OCI-LY1 (cell line): Measurements from ENCODE around the gene C2orf72.

Experiments used
- EZH2 ChIP-seq: fragments of 200-600 bp; sonication (generic), shearing (Covaris generic); IDR thresholded peaks from 2 replicates; pipeline ENCODE4 v1.8.0; 2017; ENCODE audit warnings: borderline replicate concordance, mixed run types, mild to moderate bottlenecking, antibody characterized with exemption, low read length, moderate library complexity, mixed read lengths
- TF ChIP-seq, protein P1 (sequence below): fragments of 200-600 bp; sonication (generic), shearing (Covaris generic); IDR thresholded peaks from 2 replicates; pipeline ENCODE4 v1.5.1; 2017; ENCODE audit warnings: mild to moderate bottlenecking, antibody characterized with exemption, low read length, moderate library complexity, mixed read lengths

DNA sequence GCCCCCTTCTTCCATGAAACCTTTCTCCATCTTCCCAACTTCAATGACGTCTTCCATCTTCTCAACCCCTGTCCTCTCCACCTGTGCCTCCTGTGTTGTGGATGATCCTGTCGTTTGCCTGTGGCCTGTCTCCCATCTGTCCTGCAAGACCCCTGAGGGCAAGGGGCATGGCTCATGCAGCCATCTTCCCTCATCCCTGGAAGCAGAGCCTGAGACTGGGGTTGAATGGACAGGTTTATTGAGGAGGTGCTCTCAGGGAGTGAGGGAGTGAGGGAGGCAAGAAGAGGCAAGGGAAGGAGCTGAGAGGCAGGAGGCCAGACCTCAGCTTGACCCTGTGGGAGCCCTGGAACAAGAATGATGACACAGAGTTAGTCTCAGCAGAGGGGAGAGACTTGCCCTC lies 34.1 kb upstream of the C2orf72 start:
- TF ChIP-seq, protein P1, sequence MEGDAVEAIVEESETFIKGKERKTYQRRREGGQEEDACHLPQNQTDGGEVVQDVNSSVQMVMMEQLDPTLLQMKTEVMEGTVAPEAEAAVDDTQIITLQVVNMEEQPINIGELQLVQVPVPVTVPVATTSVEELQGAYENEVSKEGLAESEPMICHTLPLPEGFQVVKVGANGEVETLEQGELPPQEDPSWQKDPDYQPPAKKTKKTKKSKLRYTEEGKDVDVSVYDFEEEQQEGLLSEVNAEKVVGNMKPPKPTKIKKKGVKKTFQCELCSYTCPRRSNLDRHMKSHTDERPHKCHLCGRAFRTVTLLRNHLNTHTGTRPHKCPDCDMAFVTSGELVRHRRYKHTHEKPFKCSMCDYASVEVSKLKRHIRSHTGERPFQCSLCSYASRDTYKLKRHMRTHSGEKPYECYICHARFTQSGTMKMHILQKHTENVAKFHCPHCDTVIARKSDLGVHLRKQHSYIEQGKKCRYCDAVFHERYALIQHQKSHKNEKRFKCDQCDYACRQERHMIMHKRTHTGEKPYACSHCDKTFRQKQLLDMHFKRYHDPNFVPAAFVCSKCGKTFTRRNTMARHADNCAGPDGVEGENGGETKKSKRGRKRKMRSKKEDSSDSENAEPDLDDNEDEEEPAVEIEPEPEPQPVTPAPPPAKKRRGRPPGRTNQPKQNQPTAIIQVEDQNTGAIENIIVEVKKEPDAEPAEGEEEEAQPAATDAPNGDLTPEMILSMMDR = no peak
- TF ChIP-seq EZH2 = no peak
